Fibroblast of villous mesenchyme (primary cell): ENCODE data around the gene CEL. TPM values are rescaled to one million over a fixed set of nuclear protein-coding genes. Genes with fewer than 3 reads are reported as not detected.

Source experiments
- DNase-seq: peaks from one replicate; pipeline ENCODE4 v3.0.0-alpha.2; 2010; ENCODE audit warnings: low read depth
- H3K4me3 ChIP-seq: 2 replicates; pipeline ENCODE4 v1.5.1; 2011; ENCODE audit warnings: low read depth, mild to moderate bottlenecking, low read length
- total RNA-seq: library from RNA; depleted of rRNA; stranded (reverse); fragments of >200 nt; gene quantifications from 2 replicates; pipeline ENCODE4 v1.2.3, GENCODE V29; 2012
- TF ChIP-seq, protein P1 (sequence below): IDR thresholded peaks from 2 replicates; pipeline ENCODE4 v1.5.1; 2012; ENCODE audit warnings: low read depth, mild to moderate bottlenecking, low read length; ENCODE audit not compliant: insufficient read depth

CEL gene
- total RNA-seq, 1 donor, result under 0.01 TPM

DNA sequence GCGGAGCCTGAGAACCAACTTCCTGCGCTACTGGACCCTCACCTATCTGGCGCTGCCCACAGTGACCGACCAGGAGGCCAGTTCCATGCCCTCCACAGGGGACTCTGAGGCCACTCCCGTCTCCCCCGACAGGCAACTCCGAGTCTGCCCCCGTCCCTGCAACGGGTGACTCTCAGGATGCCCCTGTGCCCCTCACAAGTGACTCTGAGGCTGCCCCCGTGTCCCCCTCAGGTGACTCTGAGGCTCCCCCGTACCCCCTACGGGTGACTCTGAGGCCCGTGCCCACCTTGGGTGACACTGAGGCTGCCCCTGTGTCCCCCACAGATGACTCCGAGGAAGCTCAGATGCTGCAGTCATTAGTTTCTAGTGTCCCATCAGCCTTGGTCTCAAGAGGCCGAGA, 25.1 kb downstream of the CEL start:
- TF ChIP-seq, protein P1, sequence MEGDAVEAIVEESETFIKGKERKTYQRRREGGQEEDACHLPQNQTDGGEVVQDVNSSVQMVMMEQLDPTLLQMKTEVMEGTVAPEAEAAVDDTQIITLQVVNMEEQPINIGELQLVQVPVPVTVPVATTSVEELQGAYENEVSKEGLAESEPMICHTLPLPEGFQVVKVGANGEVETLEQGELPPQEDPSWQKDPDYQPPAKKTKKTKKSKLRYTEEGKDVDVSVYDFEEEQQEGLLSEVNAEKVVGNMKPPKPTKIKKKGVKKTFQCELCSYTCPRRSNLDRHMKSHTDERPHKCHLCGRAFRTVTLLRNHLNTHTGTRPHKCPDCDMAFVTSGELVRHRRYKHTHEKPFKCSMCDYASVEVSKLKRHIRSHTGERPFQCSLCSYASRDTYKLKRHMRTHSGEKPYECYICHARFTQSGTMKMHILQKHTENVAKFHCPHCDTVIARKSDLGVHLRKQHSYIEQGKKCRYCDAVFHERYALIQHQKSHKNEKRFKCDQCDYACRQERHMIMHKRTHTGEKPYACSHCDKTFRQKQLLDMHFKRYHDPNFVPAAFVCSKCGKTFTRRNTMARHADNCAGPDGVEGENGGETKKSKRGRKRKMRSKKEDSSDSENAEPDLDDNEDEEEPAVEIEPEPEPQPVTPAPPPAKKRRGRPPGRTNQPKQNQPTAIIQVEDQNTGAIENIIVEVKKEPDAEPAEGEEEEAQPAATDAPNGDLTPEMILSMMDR, result no peak
- no peak overlapping the region for H3K4me3 ChIP-seq
- no peak for DNase-seq

DNA sequence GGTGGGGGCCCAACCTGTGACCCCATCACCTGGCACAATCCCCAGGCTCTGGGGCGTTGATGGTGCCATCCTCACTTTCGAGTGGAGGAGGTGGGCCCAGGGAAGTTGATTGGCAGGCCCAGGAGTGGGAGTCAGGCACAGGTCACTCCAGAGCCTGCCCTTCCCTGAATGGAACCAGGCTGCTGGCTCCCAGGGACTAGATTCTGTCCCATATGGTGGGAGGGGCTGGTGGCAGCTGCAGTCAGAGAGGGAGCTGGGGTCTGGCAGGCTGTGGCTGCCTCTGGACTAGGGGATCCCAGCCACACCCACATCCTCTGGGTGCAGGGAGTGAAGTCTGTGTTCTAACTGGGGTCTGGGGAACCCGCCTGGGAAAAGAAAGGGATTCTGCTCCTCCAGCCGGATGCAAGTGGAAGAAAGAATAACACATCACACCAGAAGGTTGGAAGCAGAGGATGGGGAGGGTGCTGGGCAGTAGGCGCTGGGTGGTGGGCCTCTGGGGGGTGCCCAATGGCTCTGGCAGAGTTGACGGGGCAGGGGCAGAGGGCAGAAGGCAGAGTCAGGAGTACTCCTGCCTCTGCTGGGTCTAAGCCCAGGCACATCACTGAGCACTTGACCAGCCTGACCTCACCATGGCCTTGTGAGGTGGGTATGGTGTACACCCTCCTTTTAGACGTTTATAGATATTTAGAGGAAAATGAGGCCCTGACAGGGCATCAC, 25.8 kb downstream of the CEL start:
- TF ChIP-seq, protein P1, result no peak
- DNase-seq, result no peak
- no peak overlapping the region for H3K4me3 ChIP-seq

DNA sequence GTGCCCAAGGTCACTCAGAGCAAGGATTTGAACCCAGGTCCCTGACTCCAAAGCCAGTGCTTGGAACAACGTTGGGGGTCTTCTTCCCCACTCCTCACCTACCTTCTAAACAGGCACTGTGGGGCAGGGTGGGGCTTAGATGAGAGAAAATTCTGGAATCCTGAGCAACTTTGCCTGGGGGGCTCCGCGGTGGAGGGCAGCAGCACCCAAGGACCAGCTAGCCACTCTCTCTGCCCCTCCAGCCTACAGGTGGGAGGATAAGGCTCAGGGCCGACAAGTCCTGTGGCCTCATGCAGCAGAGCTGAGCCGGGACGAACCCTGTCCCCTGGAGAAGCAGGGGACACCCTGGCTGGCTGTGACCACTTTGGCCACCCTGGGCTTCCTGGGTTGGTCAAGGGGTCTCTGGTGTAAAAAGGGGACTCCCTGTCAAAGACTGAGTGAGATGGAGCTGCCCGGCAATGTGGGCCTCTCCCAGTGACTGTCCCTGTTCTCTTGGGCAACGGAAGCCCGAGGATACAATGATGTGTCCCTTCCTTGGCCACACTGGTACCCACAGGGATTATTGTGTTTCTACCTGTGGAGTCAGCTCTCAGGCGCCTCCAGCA, 26.5 kb downstream of the CEL start:
- TF ChIP-seq, protein P1, result no peak
- no peak overlapping the region for H3K4me3 ChIP-seq
- DNase-seq, result no peak

DNA sequence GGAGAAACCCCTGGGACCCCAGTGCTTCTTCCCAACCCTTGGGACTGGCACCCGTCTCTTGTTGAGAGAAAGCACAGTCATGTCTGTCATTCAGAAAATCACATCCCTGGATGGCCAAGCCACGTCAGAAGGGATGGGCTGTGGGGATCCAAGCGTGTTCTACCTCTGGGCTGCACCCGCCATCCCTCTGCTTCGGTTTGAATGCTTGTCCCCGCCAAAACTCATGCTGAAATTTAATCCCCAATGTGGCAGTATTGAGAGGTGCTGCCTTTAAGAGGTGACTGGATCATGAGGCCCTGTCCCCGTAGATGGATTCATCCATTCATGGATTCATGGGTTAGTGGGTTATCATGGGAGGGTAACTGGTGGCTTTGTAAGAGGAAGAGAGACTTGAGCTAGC, 27.0 kb downstream of the CEL start:
- no peak overlapping the region for H3K4me3 ChIP-seq
- no peak for DNase-seq
- TF ChIP-seq, protein P1, result no peak

DNA sequence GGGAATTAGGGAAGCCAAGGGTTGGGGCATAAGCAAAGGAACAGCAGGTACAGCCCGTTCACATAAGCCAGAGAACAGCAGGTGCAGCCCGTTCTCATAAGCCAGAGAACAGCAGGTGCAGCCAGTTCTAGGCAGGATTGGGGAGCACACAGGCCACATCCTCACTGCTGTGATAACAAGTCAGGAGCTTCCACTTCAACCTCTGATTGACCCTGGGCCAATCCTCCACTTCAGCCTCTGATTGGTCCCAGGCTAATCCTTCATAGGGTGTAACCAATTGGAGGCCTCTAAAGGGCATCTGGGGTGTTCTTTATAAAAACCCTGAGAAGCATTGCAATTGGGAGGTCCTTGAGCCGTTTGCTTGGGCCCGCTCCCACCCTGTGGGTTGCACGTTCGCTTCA, 27.5 kb downstream of the CEL start:
- TF ChIP-seq, protein P1, result no peak
- no peak overlapping the region for H3K4me3 ChIP-seq
- no peak for DNase-seq

DNA sequence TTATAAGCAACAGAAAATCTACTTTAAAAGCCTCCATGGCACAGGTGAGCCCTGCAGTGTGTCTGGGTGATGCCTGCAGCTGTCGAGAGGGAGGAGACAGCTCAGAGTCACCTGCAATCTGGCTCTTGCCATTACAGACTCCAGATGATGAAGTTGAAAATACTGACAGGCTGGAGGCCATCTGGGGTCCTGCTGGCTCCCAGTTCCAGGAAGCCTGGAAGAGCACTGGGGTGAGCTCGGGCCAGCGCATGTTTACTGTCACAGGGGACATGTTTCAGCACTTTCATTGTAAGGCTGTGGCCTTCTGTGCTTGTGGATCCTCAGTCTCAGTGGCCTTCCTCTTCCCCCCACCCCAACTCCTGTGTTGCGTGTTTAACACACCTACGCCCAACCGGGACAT, 28.4 kb downstream of the CEL start:
- TF ChIP-seq, protein P1, result no peak
- no peak overlapping the region for H3K4me3 ChIP-seq
- DNase-seq, result no peak
